Endothelial cell of umbilical vein (primary cell): ENCODE data around the gene SLC6A1. TPM values are rescaled to one million over a fixed set of nuclear protein-coding genes. Genes with fewer than 3 reads are reported as not detected.

Source experiments
- BruUV-seq: library from RNA; stranded (reverse); fragments of 400-500 nt; replicated peaks from 2 replicates; lab custom pipeline; 2021; lab: Mats Ljungman, UMichigan
- CTCF ChIA-PET: fragments of 300-600, 350-600 bp; sonication (Branson Sonifier 250); formaldehyde crosslinking; loops from one replicate; lab custom pipeline; 2021; ENCODE audit warnings: antibody characterized with exemption, inconsistent platforms; lab: Charles Lee
- POLR2A ChIA-PET: fragments of 300-600, 350-600 bp; sonication (Branson Sonifier 250); formaldehyde crosslinking; loops from one replicate; lab custom pipeline; 2021; ENCODE audit warnings: antibody characterized with exemption, inconsistent platforms; lab: Charles Lee
- DNase-seq: peaks from one replicate; pipeline ENCODE4 v3.0.0-alpha.2; 2011; ENCODE audit warnings: low read depth, low spot score
- FAIRE-seq: peaks from 2 replicates; lab custom pipeline; 2011; peaks lifted over from hg19 to GRCh38; lab: Jason Lieb, UNC
- H2AFZ ChIP-seq: 2 replicates; pipeline ENCODE4 v1.6.0; 2012; ENCODE audit warnings: low read depth, low read length, control low read depth, inconsistent platforms
- H3K27ac ChIP-seq: 2 replicates; pipeline ENCODE4 v1.5.1; 2011; ENCODE audit warnings: low read depth, mild to moderate bottlenecking, control low read depth, low read length, moderate library complexity; ENCODE audit not compliant: insufficient read depth
- H3K27me3 ChIP-seq, 2 experiments: 2 replicates each; pipeline versions ENCODE4 v1.6.0 to v1.6.1; 2011; ENCODE audit warnings: low read length in 2 of 2, mixed read lengths in 1 of 2; ENCODE audit not compliant: control insufficient read depth in 2 of 2, insufficient read depth in 2 of 2
- H3K36me3 ChIP-seq, 2 experiments: 2 replicates in 1 of 2; 3 replicates in 1 of 2; pipeline ENCODE4 v1.5.1; 2011; ENCODE audit warnings: low read length in 2 of 2, mild to moderate bottlenecking in 1 of 2, moderate library complexity in 1 of 2; ENCODE audit not compliant: control insufficient read depth in 2 of 2, insufficient read depth in 2 of 2; ENCODE audit errors: extremely low read depth in 1 of 2
- H3K4me1 ChIP-seq: 3 replicates; pipeline ENCODE4 v1.5.1; 2011; ENCODE audit warnings: mild to moderate bottlenecking, low read length; ENCODE audit not compliant: control insufficient read depth, insufficient read depth; ENCODE audit errors: extremely low read depth
- H3K4me2 ChIP-seq: 2 replicates; pipeline ENCODE4 v1.6.1; 2011; ENCODE audit warnings: low read length, control low read depth, mixed read lengths; ENCODE audit not compliant: insufficient read depth
- H3K4me3 ChIP-seq, 3 experiments: fragments of 200-600 bp in 1 of 3; sonication (generic), shearing (Covaris generic) in 1 of 3; replicated peaks in 1 of 3; 2 replicates each; pipeline ENCODE4 v1.5.1; 2011 to 2016; ENCODE audit warnings: control low read depth in 3 of 3, low read length in 3 of 3, mild to moderate bottlenecking in 2 of 3, inconsistent platforms in 1 of 3, low read depth in 1 of 3, moderate library complexity in 1 of 3; ENCODE audit not compliant: insufficient read depth in 1 of 3
- H3K79me2 ChIP-seq: 2 replicates; pipeline ENCODE4 v1.6.0; 2012; ENCODE audit warnings: low read length, inconsistent platforms; ENCODE audit not compliant: control insufficient read depth, insufficient read depth
- H3K9ac ChIP-seq: replicated peaks from 2 replicates; pipeline ENCODE3; 2011; ENCODE audit warnings: low read length, control low read depth; ENCODE audit not compliant: insufficient read depth; ENCODE audit errors: extremely low read depth
- H3K9me1 ChIP-seq: replicated peaks from 3 replicates; pipeline ENCODE4 v1.6.0; 2011; ENCODE audit warnings: mild to moderate bottlenecking, low read length; ENCODE audit not compliant: control insufficient read depth, insufficient read depth; ENCODE audit errors: extremely low read depth
- H3K9me3 ChIP-seq: replicated peaks from 2 replicates; pipeline ENCODE4 v1.5.1; 2012; ENCODE audit warnings: low read length, inconsistent platforms; ENCODE audit not compliant: control insufficient read depth, insufficient read depth
- H4K20me1 ChIP-seq: replicated peaks from 2 replicates; pipeline ENCODE3; 2011; ENCODE audit warnings: mild to moderate bottlenecking, low read length; ENCODE audit not compliant: control insufficient read depth, insufficient read depth; ENCODE audit errors: extremely low read depth
- EZH2 ChIP-seq: IDR thresholded peaks from 2 replicates; pipeline ENCODE4 v1.6.1; 2012; ENCODE audit warnings: borderline replicate concordance, low read depth, mild to moderate bottlenecking, moderate library complexity, low read length, inconsistent platforms; ENCODE audit not compliant: severe bottlenecking
- GATA2 ChIP-seq: IDR thresholded peaks from 2 replicates; pipeline ENCODE4 v1.7.0; 2011; ENCODE audit warnings: low read depth, mild to moderate bottlenecking, moderate library complexity, mixed read lengths, low read length; ENCODE audit not compliant: insufficient read length, insufficient read depth
- POLR2AphosphoS5 ChIP-seq: IDR thresholded peaks from 2 replicates; pipeline ENCODE4 v1.6.1; 2012; ENCODE audit warnings: low read depth, mild to moderate bottlenecking, control low read depth, low read length, moderate library complexity; ENCODE audit not compliant: insufficient read depth
- dilution Hi-C: fragments of 300-500 bp; cut with MboI; formaldehyde crosslinking; loops from one replicate; pipeline ENCODE4 v1.15.0; 2019; ENCODE audit warnings: low sequenced_read_pairs; ENCODE audit not compliant: extremely low pct_ligation_motif_present
- intact Hi-C: fragments of 100-400 bp; cut with micrococcal nuclease; formaldehyde crosslinking; loops from one replicate; pipeline ENCODE4 v1.10.0; 2022
- polyA plus RNA-seq, 4 experiments: library from polyadenylated mRNA; depleted of rRNA in 3 of 4; stranded (reverse) in 3 of 4; unstranded in 1 of 4; fragments of >200 nt; gene quantifications; 2 replicates each; pipeline versions ENCODE4 v1.2.1 to v1.2.3, GENCODE V29; 2011 to 2012; ENCODE audit warnings: missing spikeins in 1 of 4
- total RNA-seq: library from RNA; stranded (reverse); gene quantifications from 2 replicates; pipeline ENCODE4 v1.2.3, GENCODE V29; 2021
- TF ChIP-seq, protein P1 (sequence below), 2 donors: IDR thresholded peaks; 1 replicate in 1 of 2; 2 replicates in 1 of 2; pipeline ENCODE4 v1.5.1; 2011; ENCODE audit warnings: low read length in 2 of 2, mild to moderate bottlenecking in 2 of 2, moderate library complexity in 2 of 2, control low read depth in 1 of 2, inconsistent platforms in 1 of 2, low read depth in 1 of 2; ENCODE audit not compliant: insufficient read depth in 1 of 2; ENCODE audit errors: extremely low read depth in 1 of 2
- TF ChIP-seq, protein P2 (sequence below): IDR thresholded peaks from 2 replicates; pipeline ENCODE4 v1.6.1; 2011; ENCODE audit not compliant: insufficient read depth, insufficient read length

Gene SLC6A1
- total and polyA plus RNA-seq, 2 donors (not counting 3 experiments of a cell fraction or from before 2014, with no cell fraction given), result not detected

DNA sequence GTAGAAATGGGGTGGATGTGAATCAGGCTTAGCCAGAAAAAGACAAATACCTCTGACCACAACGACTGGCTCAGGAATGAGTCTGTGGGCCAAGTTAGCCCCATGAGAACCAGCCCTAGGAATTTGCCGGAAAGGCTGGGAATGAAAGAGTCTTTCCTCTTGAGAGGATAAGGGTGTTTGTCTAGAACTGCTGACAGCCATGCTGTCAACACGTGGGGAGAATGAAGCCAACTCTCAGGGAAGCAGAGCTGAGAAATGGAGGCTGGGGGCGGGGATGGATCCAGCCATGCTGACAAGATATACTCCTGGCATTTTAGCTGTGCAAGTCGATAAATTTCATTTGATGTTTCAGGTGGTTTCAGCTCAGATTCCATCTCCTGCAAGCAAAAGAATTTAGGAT is 10.6 kb upstream of the SLC6A1 start:
- Histone ChIP-seq H3K9ac (no peak overlapping the region), H3K27me3 (peaks cover 4 to 15% of the 10 kb centered on the region in 2 experiments), H3K27ac (no peak overlapping the region), H3K9me3 (no peaks in the 10 kb centered on the region), H4K20me1 (no peaks in the 10 kb centered on the region), H2AFZ (no peak overlapping the region), H3K36me3 (no peaks in the 10 kb centered on the region), H3K4me3 (no peak overlapping the region), H3K79me2 (no peaks in the 10 kb centered on the region), H3K9me1 (no peaks in the 10 kb centered on the region), H3K4me2 (no peak overlapping the region), H3K4me1 (peaks cover 3% of the 10 kb centered on the region)
- FAIRE-seq (no peak), DNase-seq (no peak)
- intact Hi-C loops, result no loop called here
- no TSS peak for BruUV-seq
- CTCF ChIA-PET, result interaction anchor here (1.4 to 2.3 kb wide), 8 partner anchors 11 to 353 kb away, joined by 3 to 8 read pairs (median 6); no protein-coding TSS in a partner anchor
- POLR2A ChIA-PET, result no interaction called here
- TF ChIP-seq EZH2 (no peak), GATA2 (no peak), POLR2AphosphoS5 (no peak)
- TF ChIP-seq, protein P1, sequence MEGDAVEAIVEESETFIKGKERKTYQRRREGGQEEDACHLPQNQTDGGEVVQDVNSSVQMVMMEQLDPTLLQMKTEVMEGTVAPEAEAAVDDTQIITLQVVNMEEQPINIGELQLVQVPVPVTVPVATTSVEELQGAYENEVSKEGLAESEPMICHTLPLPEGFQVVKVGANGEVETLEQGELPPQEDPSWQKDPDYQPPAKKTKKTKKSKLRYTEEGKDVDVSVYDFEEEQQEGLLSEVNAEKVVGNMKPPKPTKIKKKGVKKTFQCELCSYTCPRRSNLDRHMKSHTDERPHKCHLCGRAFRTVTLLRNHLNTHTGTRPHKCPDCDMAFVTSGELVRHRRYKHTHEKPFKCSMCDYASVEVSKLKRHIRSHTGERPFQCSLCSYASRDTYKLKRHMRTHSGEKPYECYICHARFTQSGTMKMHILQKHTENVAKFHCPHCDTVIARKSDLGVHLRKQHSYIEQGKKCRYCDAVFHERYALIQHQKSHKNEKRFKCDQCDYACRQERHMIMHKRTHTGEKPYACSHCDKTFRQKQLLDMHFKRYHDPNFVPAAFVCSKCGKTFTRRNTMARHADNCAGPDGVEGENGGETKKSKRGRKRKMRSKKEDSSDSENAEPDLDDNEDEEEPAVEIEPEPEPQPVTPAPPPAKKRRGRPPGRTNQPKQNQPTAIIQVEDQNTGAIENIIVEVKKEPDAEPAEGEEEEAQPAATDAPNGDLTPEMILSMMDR (IDR thresholded peaks at IDR 0.05; ENCODE audit: extremely low read depth in 1 of 2, insufficient read depth in 1 of 2, low read depth in 1 of 2, low read length in 2 of 2), result no peak
- TF ChIP-seq, protein P2, sequence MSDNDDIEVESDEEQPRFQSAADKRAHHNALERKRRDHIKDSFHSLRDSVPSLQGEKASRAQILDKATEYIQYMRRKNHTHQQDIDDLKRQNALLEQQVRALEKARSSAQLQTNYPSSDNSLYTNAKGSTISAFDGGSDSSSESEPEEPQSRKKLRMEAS, result no peak
- dilution Hi-C loops, result no loop called here
